GM23248 (cell line): ENCODE measurements around the gene KATNAL1.

Source experiments
- EZH2 ChIP-seq: fragments of 200-600 bp; sonication (generic); IDR thresholded peaks from 2 replicates; pipeline ENCODE4 v1.6.1; 2018; ENCODE audit warnings: antibody characterized with exemption, mild to moderate bottlenecking; ENCODE audit not compliant: insufficient read depth, poor library complexity, severe bottlenecking
- EZH2phosphoT487 ChIP-seq: fragments of 200-600 bp; sonication (generic); IDR thresholded peaks from 2 replicates; pipeline ENCODE4 v1.6.1; 2018; ENCODE audit warnings: antibody characterized with exemption, moderate library complexity, mild to moderate bottlenecking, low read depth; ENCODE audit not compliant: insufficient read depth

- TF ChIP-seq EZH2 (no peak), EZH2phosphoT487 (no peak)
These were observed 45.7 kb upstream of the KATNAL1 start for GRCh38 chr13:30353060-30353459.
